Loucy (cell line): Measurements from ENCODE around the gene MYL11.

ENCODE experiments used
- CTCF ChIP-seq: fragments of 200-600 bp; sonication (generic); conservative IDR thresholded peaks from 2 replicates; pipeline ENCODE4 v1.5.1; 2014; ENCODE audit warnings: mild to moderate bottlenecking, antibody characterized with exemption, low read length
- EZH2phosphoT487 ChIP-seq: fragments of 200-600 bp; IDR thresholded peaks from 2 replicates; pipeline ENCODE4 v1.6.1; 2018; ENCODE audit warnings: antibody characterized with exemption, mild to moderate bottlenecking, moderate library complexity, borderline replicate concordance

- TF ChIP-seq CTCF (no peak), EZH2phosphoT487 (no peak)
These were observed 21.0 kb upstream of the MYL11 start for GRCh38 chr16:30353438-30354129.
